ENCODE results near the gene MRPL24. TPM values are rescaled to one million over a fixed set of nuclear protein-coding genes. Genes with fewer than 3 reads are reported as not detected.

MRPL24 gene
- total and polyA plus RNA-seq, 2 of the 13 experiments (the other 11 are each of a cell fraction or from before 2014, with no cell fraction given): 38.1 to 42.9 TPM

- TF ChIP-seq, protein P1, sequence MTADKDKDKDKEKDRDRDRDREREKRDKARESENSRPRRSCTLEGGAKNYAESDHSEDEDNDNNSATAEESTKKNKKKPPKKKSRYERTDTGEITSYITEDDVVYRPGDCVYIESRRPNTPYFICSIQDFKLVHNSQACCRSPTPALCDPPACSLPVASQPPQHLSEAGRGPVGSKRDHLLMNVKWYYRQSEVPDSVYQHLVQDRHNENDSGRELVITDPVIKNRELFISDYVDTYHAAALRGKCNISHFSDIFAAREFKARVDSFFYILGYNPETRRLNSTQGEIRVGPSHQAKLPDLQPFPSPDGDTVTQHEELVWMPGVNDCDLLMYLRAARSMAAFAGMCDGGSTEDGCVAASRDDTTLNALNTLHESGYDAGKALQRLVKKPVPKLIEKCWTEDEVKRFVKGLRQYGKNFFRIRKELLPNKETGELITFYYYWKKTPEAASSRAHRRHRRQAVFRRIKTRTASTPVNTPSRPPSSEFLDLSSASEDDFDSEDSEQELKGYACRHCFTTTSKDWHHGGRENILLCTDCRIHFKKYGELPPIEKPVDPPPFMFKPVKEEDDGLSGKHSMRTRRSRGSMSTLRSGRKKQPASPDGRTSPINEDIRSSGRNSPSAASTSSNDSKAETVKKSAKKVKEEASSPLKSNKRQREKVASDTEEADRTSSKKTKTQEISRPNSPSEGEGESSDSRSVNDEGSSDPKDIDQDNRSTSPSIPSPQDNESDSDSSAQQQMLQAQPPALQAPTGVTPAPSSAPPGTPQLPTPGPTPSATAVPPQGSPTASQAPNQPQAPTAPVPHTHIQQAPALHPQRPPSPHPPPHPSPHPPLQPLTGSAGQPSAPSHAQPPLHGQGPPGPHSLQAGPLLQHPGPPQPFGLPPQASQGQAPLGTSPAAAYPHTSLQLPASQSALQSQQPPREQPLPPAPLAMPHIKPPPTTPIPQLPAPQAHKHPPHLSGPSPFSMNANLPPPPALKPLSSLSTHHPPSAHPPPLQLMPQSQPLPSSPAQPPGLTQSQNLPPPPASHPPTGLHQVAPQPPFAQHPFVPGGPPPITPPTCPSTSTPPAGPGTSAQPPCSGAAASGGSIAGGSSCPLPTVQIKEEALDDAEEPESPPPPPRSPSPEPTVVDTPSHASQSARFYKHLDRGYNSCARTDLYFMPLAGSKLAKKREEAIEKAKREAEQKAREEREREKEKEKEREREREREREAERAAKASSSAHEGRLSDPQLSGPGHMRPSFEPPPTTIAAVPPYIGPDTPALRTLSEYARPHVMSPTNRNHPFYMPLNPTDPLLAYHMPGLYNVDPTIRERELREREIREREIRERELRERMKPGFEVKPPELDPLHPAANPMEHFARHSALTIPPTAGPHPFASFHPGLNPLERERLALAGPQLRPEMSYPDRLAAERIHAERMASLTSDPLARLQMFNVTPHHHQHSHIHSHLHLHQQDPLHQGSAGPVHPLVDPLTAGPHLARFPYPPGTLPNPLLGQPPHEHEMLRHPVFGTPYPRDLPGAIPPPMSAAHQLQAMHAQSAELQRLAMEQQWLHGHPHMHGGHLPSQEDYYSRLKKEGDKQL (CRISPR knock-in tag; IDR thresholded peaks at IDR 0.05; ENCODE audit: low read depth): no peak
- TF ChIP-seq ZNF883 (CRISPR knock-in tag; IDR thresholded peaks at IDR 0.05; ENCODE audit: not compliant biosample characterization): peak; percentile 92
- TF ChIP-seq ZSCAN29 (CRISPR knock-in tag; conservative IDR thresholded peaks at IDR 0.05): peak; percentile 98
- peak; percentile 71 for TF ChIP-seq JUN (CRISPR knock-in tag; IDR thresholded peaks at IDR 0.05)
- no peak for TF ChIP-seq MLLT10 (CRISPR knock-in tag; IDR thresholded peaks at IDR 0.05)
- TF ChIP-seq, protein P2, sequence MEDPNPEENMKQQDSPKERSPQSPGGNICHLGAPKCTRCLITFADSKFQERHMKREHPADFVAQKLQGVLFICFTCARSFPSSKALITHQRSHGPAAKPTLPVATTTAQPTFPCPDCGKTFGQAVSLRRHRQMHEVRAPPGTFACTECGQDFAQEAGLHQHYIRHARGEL (CRISPR knock-in tag; IDR thresholded peaks at IDR 0.05): 0 out of 2 replicates have a peak, but pooled peaks have one; percentile 63
- TF ChIP-seq SIX1 (CRISPR knock-in tag; IDR thresholded peaks at IDR 0.05; ENCODE audit: borderline replicate concordance): no peak
- peak; percentile 66; the same call in 1 of the 2 replicates for TF ChIP-seq RFXAP (CRISPR knock-in tag; IDR thresholded peaks at IDR 0.05; ENCODE audit: borderline replicate concordance)
- TF ChIP-seq, protein P3, sequence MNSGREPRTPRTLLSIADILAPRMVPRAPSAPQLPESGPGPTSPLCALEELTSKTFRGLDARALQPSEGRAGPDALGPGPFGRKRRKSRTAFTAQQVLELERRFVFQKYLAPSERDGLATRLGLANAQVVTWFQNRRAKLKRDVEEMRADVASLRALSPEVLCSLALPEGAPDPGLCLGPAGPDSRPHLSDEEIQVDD (CRISPR knock-in tag; IDR thresholded peaks at IDR 0.05; ENCODE audit: borderline replicate concordance): peak; percentile 93; the same call in 1 of the 2 replicates
- TF ChIP-seq EEA1 (CRISPR knock-in tag; IDR thresholded peaks at IDR 0.05; ENCODE audit: borderline replicate concordance): peak; percentile 91; the same call in 1 of the 2 replicates
- TF ChIP-seq PHF5A (CRISPR knock-in tag; IDR thresholded peaks at IDR 0.05; ENCODE audit: low read depth, unreplicated experiment): peak; percentile 83
- peak; percentile 81; the same call in 1 of the 2 replicates for TF ChIP-seq ATF6 (CRISPR knock-in tag; conservative IDR thresholded peaks at IDR 0.05)
- TF ChIP-seq CHD2 (IDR thresholded peaks at IDR 0.05; ENCODE audit: low read depth, low read length): peak; percentile 76
- TF ChIP-seq KLF12 (CRISPR knock-in tag; IDR thresholded peaks at IDR 0.05; ENCODE audit: borderline replicate concordance): peak; percentile 65; the same call in 1 of the 2 replicates
- peak; percentile 90 for TF ChIP-seq SUZ12 (IDR thresholded peaks at IDR 0.05; ENCODE audit: low read depth, low read length)
- TF ChIP-seq ASH2L (IDR thresholded peaks at IDR 0.05; ENCODE audit: insufficient read length, low read depth, low read length): peak; percentile 85
- TF ChIP-seq FOXO1 (CRISPR knock-in tag; IDR thresholded peaks at IDR 0.05): 0 out of 2 replicates have a peak, but pooled peaks have one; percentile 29
- TF ChIP-seq, protein P4, sequence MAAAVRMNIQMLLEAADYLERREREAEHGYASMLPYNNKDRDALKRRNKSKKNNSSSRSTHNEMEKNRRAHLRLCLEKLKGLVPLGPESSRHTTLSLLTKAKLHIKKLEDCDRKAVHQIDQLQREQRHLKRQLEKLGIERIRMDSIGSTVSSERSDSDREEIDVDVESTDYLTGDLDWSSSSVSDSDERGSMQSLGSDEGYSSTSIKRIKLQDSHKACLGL (CRISPR knock-in tag; IDR thresholded peaks at IDR 0.05): peak; percentile 94
- TF ChIP-seq SCMH1 (CRISPR knock-in tag; IDR thresholded peaks at IDR 0.05; ENCODE audit: borderline replicate concordance): no peak
Measured at GRCh38 chr1:156740741-156741480, at the start of gene MRPL24 (continued).

Data from HepG2 (cell line).